GM12865 (cell line): ENCODE results near the gene KRTAP12-1.
"Not testable (repeated sequence)": the region's sequence is repeated elsewhere in the genome, so short reads cannot be mapped to it uniquely, and the experiment has no call there.

Experiments
- DNase-seq: peaks from one replicate; pipeline ENCODE4 v3.0.0; 2010; ENCODE audit warnings: low read depth
- H3K4me3 ChIP-seq: 2 replicates; pipeline ENCODE4 v1.5.1; 2011; ENCODE audit warnings: mild to moderate bottlenecking, low read depth, low read length, control low read depth
- CTCF ChIP-seq: IDR thresholded peaks from 2 replicates; pipeline ENCODE4 v1.5.1; 2011; ENCODE audit warnings: low read length, control low read depth, low read depth, inconsistent platforms; ENCODE audit not compliant: insufficient read depth; ENCODE audit errors: missing control alignments

KRTAP12-1 gene

GRCh38 chr21:44702111-44702972, 20.4 kb upstream of the KRTAP12-1 start:
- TF ChIP-seq CTCF = no peak
- no peak overlapping the region for H3K4me3 ChIP-seq
- DNase-seq = no peak

GRCh38 chr21:44701541-44701940, 19.6 kb upstream of the KRTAP12-1 start:
- no peak overlapping the region for H3K4me3 ChIP-seq
- no peak for DNase-seq
- no peak for TF ChIP-seq CTCF

- TF ChIP-seq CTCF = no peak
- H3K4me3 ChIP-seq = no peak overlapping the region
- DNase-seq = no peak
Observed at GRCh38 chr21:44701023-44701400, 19.0 kb upstream of the KRTAP12-1 start.

GRCh38 chr21:44700101-44701022, 18.4 kb upstream of the KRTAP12-1 start:
- TF ChIP-seq CTCF = no peak
- DNase-seq = no peak
- no peak overlapping the region for H3K4me3 ChIP-seq

- TF ChIP-seq CTCF = no peak
- no peak overlapping the region for H3K4me3 ChIP-seq
- no peak for DNase-seq
Observed at GRCh38 chr21:44699502-44700001, 17.6 kb upstream of the KRTAP12-1 start.

- TF ChIP-seq CTCF = no peak
- DNase-seq = no peak
- H3K4me3 ChIP-seq = no peak overlapping the region
Observed at GRCh38 chr21:44697811-44698734, 16.1 kb upstream of the KRTAP12-1 start.

- DNase-seq = not testable (repeated sequence)
Observed at GRCh38 chr21:44697172-44697810, 15.3 kb upstream of the KRTAP12-1 start, which contains the start of gene KRTAP10-12. Gene KRTAP10-12, plus strand, starts transcription at chr21:44697172. Its CDS starts 30 bp downstream, at chr21:44697202.

More at GRCh38 chr21:44697172-44697810, 15.3 kb upstream of the KRTAP12-1 start, which contains the start of gene KRTAP10-12:
- not testable (repeated sequence) for H3K4me3 ChIP-seq
